Measurements from ENCODE around the gene C5. TPM values are rescaled to one million over a fixed set of nuclear protein-coding genes. Genes with fewer than 3 reads are reported as not detected.

The C5 gene
- total RNA-seq, 1 experiment from 2014 or later = 0.74 TPM

DNA sequence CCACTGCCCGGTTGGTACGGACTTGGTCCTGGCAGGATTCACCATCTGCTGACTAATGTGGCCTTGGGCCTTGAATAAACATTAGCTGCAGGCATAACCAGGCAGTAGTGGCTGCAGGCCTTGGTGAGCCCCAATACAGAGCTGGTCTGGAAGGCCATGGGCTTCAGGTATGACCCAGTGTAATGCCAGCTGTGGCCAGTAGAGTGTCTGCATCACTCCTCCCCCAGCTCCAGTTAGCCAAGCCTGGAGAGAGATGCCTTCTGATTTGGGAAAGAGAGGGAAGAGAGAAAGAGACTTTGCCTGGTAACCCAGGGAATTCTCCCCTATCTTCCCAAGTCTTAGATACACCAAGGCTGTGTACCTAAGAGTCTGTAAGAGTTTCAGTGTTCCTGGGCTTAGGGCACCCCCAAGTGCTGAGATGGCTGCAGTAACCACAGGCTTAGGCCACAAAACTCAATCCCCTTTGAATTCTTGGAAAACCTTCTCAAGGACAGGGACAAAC is 5.6 kb upstream of the C5 start:
- Histone ChIP-seq H4K5ac (ENCODE audit: insufficient read length, low read depth, low read length) (no peak overlapping the region), H2BK12ac (ENCODE audit: insufficient read length, low read depth, low read length) (no peak overlapping the region), H3K27ac (ENCODE audit: insufficient read length, low read depth, low read length) (no peak overlapping the region), H4K20me1 (ENCODE audit: control insufficient read depth, insufficient read depth, insufficient read length) (no peaks in the 10 kb centered on the region), H3K27me3 (ENCODE audit: insufficient read depth, low read length) (no peaks in the 10 kb centered on the region), H3K23me2 (ENCODE audit: insufficient read length, low read depth, low read length, poor library complexity, severe bottlenecking) (no peaks in the 10 kb centered on the region), H4K91ac (ENCODE audit: insufficient read length, low read depth, low read length) (no peak overlapping the region), H2AK5ac (ENCODE audit: insufficient read length, low read length) (no peak overlapping the region), H4K8ac (replicated peaks; ENCODE audit: insufficient read length, low read depth, low read length) (no peak overlapping the region), H3K4ac (ENCODE audit: low read depth, low read length) (no peak overlapping the region), H3K9me3 (ENCODE audit: control insufficient read depth, low read depth, low read length) (no peaks in the 10 kb centered on the region), H3K18ac (ENCODE audit: insufficient read length, low read depth, low read length) (no peak overlapping the region), H3K4me2 (ENCODE audit: insufficient read depth, insufficient read length, low read length) (no peak overlapping the region), H3K79me1 (ENCODE audit: insufficient read depth, low read depth, low read length, poor library complexity, severe bottlenecking) (no peaks in the 10 kb centered on the region), H3K23ac (ENCODE audit: insufficient read length, low read depth, low read length) (no peak overlapping the region), H3K79me2 (ENCODE audit: insufficient read depth, low read length) (no peaks in the 10 kb centered on the region), H2BK120ac (ENCODE audit: low read depth, low read length, poor library complexity, severe bottlenecking) (no peak overlapping the region), H2BK20ac (ENCODE audit: low read depth, low read length, poor library complexity, severe bottlenecking) (no peak overlapping the region), H3K56ac (ENCODE audit: insufficient read length, low read depth, low read length) (no peak overlapping the region), H3K14ac (ENCODE audit: insufficient read depth, low read length) (no peak overlapping the region), H3T11ph (ENCODE audit: low read length) (no peak overlapping the region), H2BK5ac (ENCODE audit: insufficient read length, low read length) (no peak overlapping the region), H2AFZ (ENCODE audit: low read length) (no peak overlapping the region), H3K4me1 (ENCODE audit: insufficient read depth, low read length) (no peaks in the 10 kb centered on the region), H2BK15ac (ENCODE audit: low read depth, low read length) (no peak overlapping the region), H3K9ac (ENCODE audit: extremely low read depth, insufficient read length, low read length) (no peak overlapping the region)
- Mint-ChIP-seq H3K36me3 (ENCODE audit: insufficient read depth in 1 of 3, low read depth in 3 of 3) (no peaks in the 10 kb centered on the region), H3K9me3 (no peaks in the 10 kb centered on the region), H3K27ac (no peak overlapping the region), H3K4me1 (peaks cover 5 to 8% of the 10 kb centered on the region in 2 experiments), H3K4me3 (no peak overlapping the region), H3K27me3 (ENCODE audit: low read depth) (peaks cover 1% of the 10 kb centered on the region)
- DNase-seq = peak; percentile 80
- no CpG with 5 or more reads among the region's 2 CpGs for WGBS (ENCODE audit: extremely low coverage, insufficient read length, low lambda C conversion rate)
- TF ChIP-seq, protein P1, sequence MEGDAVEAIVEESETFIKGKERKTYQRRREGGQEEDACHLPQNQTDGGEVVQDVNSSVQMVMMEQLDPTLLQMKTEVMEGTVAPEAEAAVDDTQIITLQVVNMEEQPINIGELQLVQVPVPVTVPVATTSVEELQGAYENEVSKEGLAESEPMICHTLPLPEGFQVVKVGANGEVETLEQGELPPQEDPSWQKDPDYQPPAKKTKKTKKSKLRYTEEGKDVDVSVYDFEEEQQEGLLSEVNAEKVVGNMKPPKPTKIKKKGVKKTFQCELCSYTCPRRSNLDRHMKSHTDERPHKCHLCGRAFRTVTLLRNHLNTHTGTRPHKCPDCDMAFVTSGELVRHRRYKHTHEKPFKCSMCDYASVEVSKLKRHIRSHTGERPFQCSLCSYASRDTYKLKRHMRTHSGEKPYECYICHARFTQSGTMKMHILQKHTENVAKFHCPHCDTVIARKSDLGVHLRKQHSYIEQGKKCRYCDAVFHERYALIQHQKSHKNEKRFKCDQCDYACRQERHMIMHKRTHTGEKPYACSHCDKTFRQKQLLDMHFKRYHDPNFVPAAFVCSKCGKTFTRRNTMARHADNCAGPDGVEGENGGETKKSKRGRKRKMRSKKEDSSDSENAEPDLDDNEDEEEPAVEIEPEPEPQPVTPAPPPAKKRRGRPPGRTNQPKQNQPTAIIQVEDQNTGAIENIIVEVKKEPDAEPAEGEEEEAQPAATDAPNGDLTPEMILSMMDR (conservative IDR thresholded peaks at IDR 0.05) = peak; percentile 76

Data from H9 (cell line).